ENCODE results near the gene ACAP1. TPM values are rescaled to one million over a fixed set of nuclear protein-coding genes. Genes with fewer than 3 reads are reported as not detected.

The ACAP1 gene
- total RNA-seq, 1 experiment from 2014 or later: 2.7 TPM

DNA sequence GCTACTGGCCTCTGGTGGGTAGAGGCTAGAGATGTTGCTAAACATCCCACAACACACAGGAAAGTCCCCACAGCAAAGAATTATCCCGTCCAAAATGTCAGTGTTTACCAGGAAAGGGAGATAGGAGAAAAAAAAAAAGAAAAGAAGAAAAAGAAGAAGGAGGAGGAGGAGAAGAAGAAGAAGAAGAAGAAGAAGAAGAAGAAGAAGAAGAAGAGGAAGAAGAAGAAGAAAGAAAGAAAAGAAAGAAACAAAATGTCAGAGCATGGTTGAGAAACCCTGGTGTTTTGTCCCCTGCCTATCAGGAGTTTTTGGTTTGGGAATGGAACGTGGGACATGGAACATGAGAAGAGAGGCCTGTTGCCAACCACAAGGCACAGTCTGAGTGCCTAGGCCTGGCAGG, 21.1 kb downstream of the ACAP1 start:
- in situ Hi-C loops (cut with HindIII; ENCODE audit: low pct_unique_long_range_greater_than_20kb, low sequenced_read_pairs) (no loop called here), intact Hi-C loops (cut with micrococcal nuclease; ENCODE audit: unreplicated experiment) (loop anchor here (10.0 kb wide), 1 partner anchor 77 kb away; the partner anchor contains the start of genes FGF11 and TMEM102)
- no peak overlapping the region for H3K4me3 ChIP-seq (ENCODE audit: low read depth in 2 of 2, low read length in 2 of 2)
- ATAC-seq: no peak
- H3K4me1 ChIP-seq (ENCODE audit: control insufficient read depth, insufficient read depth, low read length): peaks cover 6% of the 10 kb centered on the region
- BruUV-seq (replicated peaks): no TSS peak
- H3K27ac ChIP-seq (ENCODE audit: low read length): no peak overlapping the region
- no peaks in the 10 kb centered on the region; the same call in 1 of the 2 replicates for H3K36me3 ChIP-seq (ENCODE audit: control insufficient read depth, insufficient read depth, low read length)
- no peaks in the 10 kb centered on the region for H3K9me3 ChIP-seq (ENCODE audit: control insufficient read depth, insufficient read depth, low read depth, low read length)
- ChIA-PET CTCF (no interaction called here), POLR2A (no interaction called here)
- no peaks in the 10 kb centered on the region for H3K27me3 ChIP-seq (ENCODE audit: control insufficient read depth, insufficient read depth, low read length)
- DNase-seq (ENCODE audit: low read depth, low spot score): no peak
- TF ChIP-seq TCF7L2 (IDR thresholded peaks at IDR 0.05; ENCODE audit: low read depth, low read length): no peak
- no peak for TF ChIP-seq POLR2AphosphoS5 (IDR thresholded peaks at IDR 0.05; ENCODE audit: low read depth, low read length)
- TF ChIP-seq, protein P1, sequence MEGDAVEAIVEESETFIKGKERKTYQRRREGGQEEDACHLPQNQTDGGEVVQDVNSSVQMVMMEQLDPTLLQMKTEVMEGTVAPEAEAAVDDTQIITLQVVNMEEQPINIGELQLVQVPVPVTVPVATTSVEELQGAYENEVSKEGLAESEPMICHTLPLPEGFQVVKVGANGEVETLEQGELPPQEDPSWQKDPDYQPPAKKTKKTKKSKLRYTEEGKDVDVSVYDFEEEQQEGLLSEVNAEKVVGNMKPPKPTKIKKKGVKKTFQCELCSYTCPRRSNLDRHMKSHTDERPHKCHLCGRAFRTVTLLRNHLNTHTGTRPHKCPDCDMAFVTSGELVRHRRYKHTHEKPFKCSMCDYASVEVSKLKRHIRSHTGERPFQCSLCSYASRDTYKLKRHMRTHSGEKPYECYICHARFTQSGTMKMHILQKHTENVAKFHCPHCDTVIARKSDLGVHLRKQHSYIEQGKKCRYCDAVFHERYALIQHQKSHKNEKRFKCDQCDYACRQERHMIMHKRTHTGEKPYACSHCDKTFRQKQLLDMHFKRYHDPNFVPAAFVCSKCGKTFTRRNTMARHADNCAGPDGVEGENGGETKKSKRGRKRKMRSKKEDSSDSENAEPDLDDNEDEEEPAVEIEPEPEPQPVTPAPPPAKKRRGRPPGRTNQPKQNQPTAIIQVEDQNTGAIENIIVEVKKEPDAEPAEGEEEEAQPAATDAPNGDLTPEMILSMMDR (IDR thresholded peaks at IDR 0.05): no peak
- TF ChIP-seq, protein P2, sequence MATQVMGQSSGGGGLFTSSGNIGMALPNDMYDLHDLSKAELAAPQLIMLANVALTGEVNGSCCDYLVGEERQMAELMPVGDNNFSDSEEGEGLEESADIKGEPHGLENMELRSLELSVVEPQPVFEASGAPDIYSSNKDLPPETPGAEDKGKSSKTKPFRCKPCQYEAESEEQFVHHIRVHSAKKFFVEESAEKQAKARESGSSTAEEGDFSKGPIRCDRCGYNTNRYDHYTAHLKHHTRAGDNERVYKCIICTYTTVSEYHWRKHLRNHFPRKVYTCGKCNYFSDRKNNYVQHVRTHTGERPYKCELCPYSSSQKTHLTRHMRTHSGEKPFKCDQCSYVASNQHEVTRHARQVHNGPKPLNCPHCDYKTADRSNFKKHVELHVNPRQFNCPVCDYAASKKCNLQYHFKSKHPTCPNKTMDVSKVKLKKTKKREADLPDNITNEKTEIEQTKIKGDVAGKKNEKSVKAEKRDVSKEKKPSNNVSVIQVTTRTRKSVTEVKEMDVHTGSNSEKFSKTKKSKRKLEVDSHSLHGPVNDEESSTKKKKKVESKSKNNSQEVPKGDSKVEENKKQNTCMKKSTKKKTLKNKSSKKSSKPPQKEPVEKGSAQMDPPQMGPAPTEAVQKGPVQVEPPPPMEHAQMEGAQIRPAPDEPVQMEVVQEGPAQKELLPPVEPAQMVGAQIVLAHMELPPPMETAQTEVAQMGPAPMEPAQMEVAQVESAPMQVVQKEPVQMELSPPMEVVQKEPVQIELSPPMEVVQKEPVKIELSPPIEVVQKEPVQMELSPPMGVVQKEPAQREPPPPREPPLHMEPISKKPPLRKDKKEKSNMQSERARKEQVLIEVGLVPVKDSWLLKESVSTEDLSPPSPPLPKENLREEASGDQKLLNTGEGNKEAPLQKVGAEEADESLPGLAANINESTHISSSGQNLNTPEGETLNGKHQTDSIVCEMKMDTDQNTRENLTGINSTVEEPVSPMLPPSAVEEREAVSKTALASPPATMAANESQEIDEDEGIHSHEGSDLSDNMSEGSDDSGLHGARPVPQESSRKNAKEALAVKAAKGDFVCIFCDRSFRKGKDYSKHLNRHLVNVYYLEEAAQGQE (IDR thresholded peaks at IDR 0.05; ENCODE audit: insufficient read depth in 1 of 2, low read depth in 2 of 2, low read length in 1 of 2): no peak
- no peak for TF ChIP-seq SIN3A (IDR thresholded peaks at IDR 0.05; ENCODE audit: borderline replicate concordance, insufficient read depth, low read depth, low read length)

DNA sequence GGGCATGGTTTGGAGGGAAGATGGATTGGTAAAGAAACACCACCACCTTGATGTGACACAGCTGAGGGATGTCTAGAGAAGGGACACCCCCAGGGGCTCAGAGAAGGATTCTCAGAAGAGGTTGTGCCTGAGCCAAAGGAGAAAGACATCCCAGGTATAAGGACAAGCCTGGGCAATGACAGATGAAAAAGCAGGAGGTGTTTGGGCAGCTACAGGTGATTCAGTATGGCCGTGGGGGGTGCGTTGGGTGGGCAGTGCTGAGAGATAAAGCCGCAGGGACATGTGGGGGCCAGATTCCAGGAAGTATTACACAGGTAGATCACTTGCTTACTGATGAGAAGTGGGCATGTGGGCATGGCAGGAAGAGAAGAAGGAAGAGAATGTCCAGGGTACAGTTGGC, 25.6 kb downstream of the ACAP1 start:
- CTCF ChIA-PET: interaction anchor here (0.7 kb wide), 1 partner anchor 654 kb away, joined by 4 read pairs; no protein-coding TSS in a partner anchor
- Histone ChIP-seq H3K4me1 (ENCODE audit: control insufficient read depth, insufficient read depth, low read length) (no peaks in the 10 kb centered on the region), H3K36me3 (ENCODE audit: control insufficient read depth, insufficient read depth, low read length) (no peaks in the 10 kb centered on the region), H3K4me3 (ENCODE audit: low read depth in 2 of 2, low read length in 2 of 2) (no peak overlapping the region), H3K27me3 (ENCODE audit: control insufficient read depth, insufficient read depth, low read length) (no peaks in the 10 kb centered on the region), H3K9me3 (ENCODE audit: control insufficient read depth, insufficient read depth, low read depth, low read length) (no peaks in the 10 kb centered on the region), H3K27ac (ENCODE audit: low read length) (no peak overlapping the region)
- no peak for DNase-seq (ENCODE audit: low read depth, low spot score)
- ATAC-seq: no peak
- POLR2A ChIA-PET: interaction anchor here (0.6 kb wide), 1 partner anchor 75 kb away, joined by 4 read pairs; no protein-coding TSS in a partner anchor
- intact Hi-C loops (cut with micrococcal nuclease; ENCODE audit: unreplicated experiment): no loop called here
- in situ Hi-C loops (cut with HindIII; ENCODE audit: low pct_unique_long_range_greater_than_20kb, low sequenced_read_pairs): no loop called here
- TF ChIP-seq TCF7L2 (IDR thresholded peaks at IDR 0.05; ENCODE audit: low read depth, low read length) (no peak), POLR2AphosphoS5 (IDR thresholded peaks at IDR 0.05; ENCODE audit: low read depth, low read length) (no peak), SIN3A (IDR thresholded peaks at IDR 0.05; ENCODE audit: borderline replicate concordance, insufficient read depth, low read depth, low read length) (no peak)
- TF ChIP-seq, protein P2 (IDR thresholded peaks at IDR 0.05; ENCODE audit: insufficient read depth in 1 of 2, low read depth in 2 of 2, low read length in 1 of 2): no peak
- TF ChIP-seq, protein P1 (IDR thresholded peaks at IDR 0.05): no peak
- BruUV-seq (replicated peaks): no TSS peak
